ENCODE data around the gene SLC22A5.

SLC22A5 gene

DNA sequence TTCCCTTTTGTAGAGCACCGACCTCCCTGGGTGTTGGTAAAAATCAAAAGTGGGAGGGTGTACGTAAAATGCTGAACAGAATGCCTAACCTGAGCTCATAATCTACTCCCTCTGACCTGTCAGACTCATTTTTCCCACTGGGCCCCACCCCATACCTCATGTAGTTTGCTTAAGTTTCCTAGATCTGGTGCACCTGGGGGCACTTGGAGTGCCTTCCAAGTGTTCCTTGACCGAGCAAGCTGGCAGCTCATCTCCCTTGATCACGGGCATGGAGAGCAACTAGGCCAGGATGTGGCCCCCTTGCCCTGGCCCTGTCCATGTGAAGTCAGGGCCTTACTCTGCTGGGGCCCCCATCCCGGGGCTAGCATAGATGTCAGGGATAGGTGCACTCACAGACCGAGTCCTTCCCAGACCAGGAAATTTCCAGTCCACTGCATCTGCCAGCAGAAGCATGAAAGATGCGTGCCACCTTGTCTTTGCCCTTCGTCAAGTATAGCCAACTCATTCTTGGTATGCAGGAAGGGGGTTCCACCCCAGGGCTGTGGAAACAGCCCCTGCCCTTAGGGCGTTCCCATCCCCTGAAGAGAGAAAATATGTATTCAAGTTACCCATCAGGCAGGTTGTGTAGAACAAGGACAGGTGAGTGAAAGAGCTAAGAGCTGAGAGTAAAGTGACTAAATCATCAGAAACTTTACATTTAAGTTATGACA lies 41.9 kb downstream of the SLC22A5 start:
- TF ChIP-seq, protein P1, sequence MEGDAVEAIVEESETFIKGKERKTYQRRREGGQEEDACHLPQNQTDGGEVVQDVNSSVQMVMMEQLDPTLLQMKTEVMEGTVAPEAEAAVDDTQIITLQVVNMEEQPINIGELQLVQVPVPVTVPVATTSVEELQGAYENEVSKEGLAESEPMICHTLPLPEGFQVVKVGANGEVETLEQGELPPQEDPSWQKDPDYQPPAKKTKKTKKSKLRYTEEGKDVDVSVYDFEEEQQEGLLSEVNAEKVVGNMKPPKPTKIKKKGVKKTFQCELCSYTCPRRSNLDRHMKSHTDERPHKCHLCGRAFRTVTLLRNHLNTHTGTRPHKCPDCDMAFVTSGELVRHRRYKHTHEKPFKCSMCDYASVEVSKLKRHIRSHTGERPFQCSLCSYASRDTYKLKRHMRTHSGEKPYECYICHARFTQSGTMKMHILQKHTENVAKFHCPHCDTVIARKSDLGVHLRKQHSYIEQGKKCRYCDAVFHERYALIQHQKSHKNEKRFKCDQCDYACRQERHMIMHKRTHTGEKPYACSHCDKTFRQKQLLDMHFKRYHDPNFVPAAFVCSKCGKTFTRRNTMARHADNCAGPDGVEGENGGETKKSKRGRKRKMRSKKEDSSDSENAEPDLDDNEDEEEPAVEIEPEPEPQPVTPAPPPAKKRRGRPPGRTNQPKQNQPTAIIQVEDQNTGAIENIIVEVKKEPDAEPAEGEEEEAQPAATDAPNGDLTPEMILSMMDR (IDR thresholded peaks at IDR 0.05), result no peak

GRCh38 chr5:132413567-132413966 lies 44.1 kb downstream of the SLC22A5 start:
- TF ChIP-seq, protein P1 (IDR thresholded peaks at IDR 0.05), result no peak

DNA sequence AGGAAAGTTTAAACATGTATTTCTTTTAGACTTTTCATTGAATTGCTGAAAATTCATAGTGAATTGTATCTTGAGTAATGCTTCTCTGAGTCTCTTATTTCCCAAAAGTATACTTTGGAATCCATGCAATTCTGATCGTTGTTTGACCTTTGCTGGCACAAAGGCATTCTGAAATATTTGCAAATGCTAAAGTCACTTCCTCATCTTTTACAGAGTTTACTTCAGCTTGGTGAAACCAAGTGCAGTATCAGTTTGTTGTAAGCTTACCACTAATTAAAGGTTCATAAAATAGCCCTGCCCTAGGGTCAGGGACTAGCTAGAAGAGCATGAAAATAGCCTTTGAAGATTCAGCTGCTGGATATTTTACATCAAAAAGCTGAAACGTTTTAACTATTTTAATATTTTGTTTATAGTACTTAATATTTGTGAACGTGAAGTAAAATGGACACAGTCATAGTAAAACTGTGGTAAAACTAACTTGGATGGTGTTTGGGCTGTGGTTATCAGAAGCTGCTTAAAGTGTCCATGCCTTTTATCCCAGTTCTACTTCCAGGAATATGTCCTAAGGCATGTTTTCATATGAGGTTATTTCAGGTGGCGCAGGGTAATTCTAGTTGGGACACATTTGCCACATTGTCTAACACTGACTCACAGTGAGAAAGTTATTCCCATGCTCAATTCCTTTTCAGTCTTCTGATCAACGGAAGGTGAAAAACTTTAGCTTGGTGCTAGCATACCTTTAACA lies 45.3 kb downstream of the SLC22A5 start:
- TF ChIP-seq, protein P1 (IDR thresholded peaks at IDR 0.05), result no peak

DNA sequence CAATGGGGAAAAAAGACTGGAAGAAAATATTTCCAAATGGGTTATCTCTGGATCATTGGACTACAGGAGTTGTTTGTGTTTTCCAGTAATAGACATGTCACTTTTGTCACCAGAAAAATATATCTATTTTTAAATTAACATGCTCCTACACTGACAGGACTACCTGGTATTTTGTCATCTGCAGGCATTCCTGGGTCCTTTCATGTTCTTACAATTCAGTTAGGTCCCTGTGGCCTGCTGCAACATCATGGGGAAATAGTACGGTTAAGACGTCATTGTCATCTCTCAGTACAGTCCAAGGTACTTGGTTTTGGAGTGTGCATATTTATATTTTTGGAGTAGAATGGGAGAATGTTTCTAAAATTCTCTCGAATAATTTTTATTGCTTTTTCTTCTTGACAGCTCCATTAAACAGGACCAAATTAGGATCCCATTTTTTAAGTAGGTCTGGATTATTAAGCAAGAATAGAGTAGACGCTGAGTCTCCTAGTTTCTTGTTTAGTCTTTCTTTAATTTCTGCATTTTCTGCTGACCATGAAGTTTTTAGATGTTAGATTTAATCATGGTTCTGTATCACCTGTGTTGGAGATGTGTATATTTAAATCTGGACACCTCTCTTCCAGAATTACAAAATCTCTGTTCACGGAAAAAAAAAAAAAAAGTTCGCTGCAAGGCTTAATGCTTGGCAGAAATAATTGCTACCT lies 46.9 kb downstream of the SLC22A5 start:
- TF ChIP-seq, protein P1 (IDR thresholded peaks at IDR 0.05), result no peak

- TF ChIP-seq, protein P1 (IDR thresholded peaks at IDR 0.05), result no peak
Measured at GRCh38 chr5:132417010-132417439, 47.5 kb downstream of the SLC22A5 start.

- TF ChIP-seq, protein P1 (IDR thresholded peaks at IDR 0.05), result no peak
Measured at GRCh38 chr5:132417461-132417860, 48.0 kb downstream of the SLC22A5 start.

- TF ChIP-seq, protein P1 (IDR thresholded peaks at IDR 0.05), result no peak
Measured at GRCh38 chr5:132417889-132418485, 48.5 kb downstream of the SLC22A5 start.
